Measurements from ENCODE around the gene SERAC1. TPM values are rescaled to one million over a fixed set of nuclear protein-coding genes. Genes with fewer than 3 reads are reported as not detected.

Gene SERAC1
- total RNA-seq, 2 donors from 2014 or later: 15.1 to 19.4 TPM

GRCh38 chr6:158109748-158110147, 58.3 kb downstream of the SERAC1 start:
- no peak for DNase-seq
- Mint-ChIP-seq H3K27me3 (ENCODE audit: insufficient read depth) (no peaks in the 10 kb centered on the region), H3K27ac (no peak overlapping the region), H3K4me3 (no peak overlapping the region), H3K4me1 (peaks cover 3% of the 10 kb centered on the region), H3K36me3 (ENCODE audit: low read depth) (peaks cover 54% of the 10 kb centered on the region), H3K9me3 (no peaks in the 10 kb centered on the region)
- no peak overlapping the region for H3K27ac ChIP-seq (ENCODE audit: low read depth, low read length)
- no peak for TF ChIP-seq CTCF (conservative IDR thresholded peaks at IDR 0.05)
- no peak overlapping the region for H3K9ac ChIP-seq (ENCODE audit: extremely low read depth, low read length, poor library complexity, severe bottlenecking)
- no peak overlapping the region for H3K4me3 ChIP-seq (ENCODE audit: low read length)
- H3K4me1 ChIP-seq (ENCODE audit: control insufficient read depth, insufficient read depth, low read length): no peaks in the 10 kb centered on the region
- 73 to 78% methylated on average over 1 to 2 of the region's 2 CpGs for WGBS, 2 experiments (ENCODE audit: insufficient coverage in 1 of 2, insufficient read length in 1 of 2)
- no peaks in the 10 kb centered on the region for H3K9me3 ChIP-seq (ENCODE audit: control insufficient read depth, low read length)
- peaks cover 66% of the 10 kb centered on the region for H3K36me3 ChIP-seq (ENCODE audit: control insufficient read depth, insufficient read depth, low read length)
- H3K27me3 ChIP-seq (ENCODE audit: control insufficient read depth, insufficient read depth, low read length, poor library complexity, severe bottlenecking): no peaks in the 10 kb centered on the region

- H3K4me1 ChIP-seq (ENCODE audit: control insufficient read depth, insufficient read depth, low read length): no peaks in the 10 kb centered on the region
- no peak overlapping the region for H3K27ac ChIP-seq (ENCODE audit: low read depth, low read length)
- no peak for DNase-seq
- H3K27me3 Mint-ChIP-seq (ENCODE audit: insufficient read depth): no peaks in the 10 kb centered on the region
- H3K4me1 Mint-ChIP-seq: no peaks in the 10 kb centered on the region
- H3K9me3 Mint-ChIP-seq: no peaks in the 10 kb centered on the region
- no peaks in the 10 kb centered on the region for H3K27me3 ChIP-seq (ENCODE audit: control insufficient read depth, insufficient read depth, low read length, poor library complexity, severe bottlenecking)
- H3K4me3 Mint-ChIP-seq: no peak overlapping the region
- no peak overlapping the region for H3K4me3 ChIP-seq (ENCODE audit: low read length)
- 98 to 100% methylated on average over 1 to 2 of the region's 2 CpGs for WGBS, 2 experiments (ENCODE audit: insufficient coverage in 1 of 2, insufficient read length in 1 of 2)
- no peak overlapping the region for H3K9ac ChIP-seq (ENCODE audit: extremely low read depth, low read length, poor library complexity, severe bottlenecking)
- H3K27ac Mint-ChIP-seq: no peak overlapping the region
- no peak for TF ChIP-seq CTCF (conservative IDR thresholded peaks at IDR 0.05)
- peaks cover 17% of the 10 kb centered on the region for H3K36me3 ChIP-seq (ENCODE audit: control insufficient read depth, insufficient read depth, low read length)
- H3K36me3 Mint-ChIP-seq (ENCODE audit: low read depth): peaks cover 19% of the 10 kb centered on the region
- no peaks in the 10 kb centered on the region for H3K9me3 ChIP-seq (ENCODE audit: control insufficient read depth, low read length)
These were observed 63.4 kb downstream of the SERAC1 start for GRCh38 chr6:158104696-158105095.

- Histone ChIP-seq H3K4me1 (ENCODE audit: control insufficient read depth, insufficient read depth, low read length) (no peaks in the 10 kb centered on the region), H3K27me3 (ENCODE audit: control insufficient read depth, insufficient read depth, low read length, poor library complexity, severe bottlenecking) (no peaks in the 10 kb centered on the region), H3K36me3 (ENCODE audit: control insufficient read depth, insufficient read depth, low read length) (peaks cover 13% of the 10 kb centered on the region), H3K9ac (ENCODE audit: extremely low read depth, low read length, poor library complexity, severe bottlenecking) (no peak overlapping the region), H3K27ac (ENCODE audit: low read depth, low read length) (no peak overlapping the region), H3K4me3 (ENCODE audit: low read length) (no peak overlapping the region), H3K9me3 (ENCODE audit: control insufficient read depth, low read length) (no peaks in the 10 kb centered on the region)
- WGBS, 2 experiments (ENCODE audit: insufficient coverage in 1 of 2, insufficient read length in 1 of 2): 95 to 97% methylated on average over 2 to 4 of the region's 4 CpGs
- H3K27me3 Mint-ChIP-seq (ENCODE audit: insufficient read depth): no peaks in the 10 kb centered on the region
- H3K4me1 Mint-ChIP-seq: no peaks in the 10 kb centered on the region
- H3K9me3 Mint-ChIP-seq: no peaks in the 10 kb centered on the region
- no peak overlapping the region for H3K27ac Mint-ChIP-seq
- no peak for TF ChIP-seq CTCF (conservative IDR thresholded peaks at IDR 0.05)
- peaks cover 5% of the 10 kb centered on the region for H3K36me3 Mint-ChIP-seq (ENCODE audit: low read depth)
- no peak overlapping the region for H3K4me3 Mint-ChIP-seq
- DNase-seq: no peak
These were observed 64.8 kb downstream of the SERAC1 start for GRCh38 chr6:158103228-158103627.

Data from endodermal cell (in vitro differentiated cells).